ENCODE measurements around the gene LRCH4. TPM values are rescaled to one million over a fixed set of nuclear protein-coding genes. Genes with fewer than 3 reads are reported as not detected.
A peak's percentile ranks its signal among the peaks of the same experiment; 100 is the strongest.

Gene LRCH4
- total and polyA plus RNA-seq, 2 of the 13 experiments (the other 11 are each of a cell fraction or from before 2014, with no cell fraction given) = 7.0 to 9.3 TPM

- TF ChIP-seq ZNF574 (CRISPR knock-in tag; IDR thresholded peaks at IDR 0.05) (no peak), HIC2 (CRISPR knock-in tag; IDR thresholded peaks at IDR 0.05; ENCODE audit: low read depth) (peak; percentile 82), RCOR2 (CRISPR knock-in tag; IDR thresholded peaks at IDR 0.05) (no peak), ZFP37 (CRISPR knock-in tag; IDR thresholded peaks at IDR 0.05; ENCODE audit: borderline replicate concordance) (no peak), XRCC5 (optimal IDR thresholded peaks at IDR 0.05; ENCODE audit: low read length) (no peak), ZNF432 (CRISPR knock-in tag; IDR thresholded peaks at IDR 0.05; ENCODE audit: borderline replicate concordance) (no peak), FOXO4 (CRISPR knock-in tag; conservative IDR thresholded peaks at IDR 0.05) (0 out of 2 replicates have a peak, but pooled peaks have one; percentile 53), SALL1 (CRISPR knock-in tag; IDR thresholded peaks at IDR 0.05) (0 out of 2 replicates have a peak, but pooled peaks have one; percentile 10), ZBTB8A (CRISPR knock-in tag; IDR thresholded peaks at IDR 0.05; ENCODE audit: borderline replicate concordance, low read depth) (no peak), KDM5A (IDR thresholded peaks at IDR 0.05; ENCODE audit: borderline replicate concordance, low read length) (no peak), POLR2G (IDR thresholded peaks at IDR 0.05; ENCODE audit: low read depth, low read length) (no peak), ZNF776 (CRISPR knock-in tag; IDR thresholded peaks at IDR 0.05) (no peak), ZNF629 (CRISPR knock-in tag; conservative IDR thresholded peaks at IDR 0.05) (no peak), SRSF4 (IDR thresholded peaks at IDR 0.05; ENCODE audit: low read depth, low read length, poor library complexity, severe bottlenecking) (no peak), TP53 (CRISPR knock-in tag; conservative IDR thresholded peaks at IDR 0.05) (no peak), JUND (CRISPR knock-in tag; IDR thresholded peaks at IDR 0.05) (no peak), EHMT2 (IDR thresholded peaks at IDR 0.05; ENCODE audit: borderline replicate concordance, low read depth, low read length) (no peak), ARID4A (CRISPR knock-in tag; IDR thresholded peaks at IDR 0.05; ENCODE audit: borderline replicate concordance) (peak; percentile 22; the same call in 1 of the 2 replicates), IRF2 (CRISPR knock-in tag; IDR thresholded peaks at IDR 0.05) (no peak)
Measured at GRCh38 chr7:100599911-100600729, 14.2 kb upstream of the LRCH4 start (continued).

All from HepG2 (cell line).